Measurements from ENCODE around the gene SNX17.

The SNX17 gene

GRCh38 chr2:27390822-27391679 is 20.6 kb downstream of the SNX17 start:
- POLR2A ChIA-PET (ENCODE audit: low non-redundant PET): no interaction called here

DNA sequence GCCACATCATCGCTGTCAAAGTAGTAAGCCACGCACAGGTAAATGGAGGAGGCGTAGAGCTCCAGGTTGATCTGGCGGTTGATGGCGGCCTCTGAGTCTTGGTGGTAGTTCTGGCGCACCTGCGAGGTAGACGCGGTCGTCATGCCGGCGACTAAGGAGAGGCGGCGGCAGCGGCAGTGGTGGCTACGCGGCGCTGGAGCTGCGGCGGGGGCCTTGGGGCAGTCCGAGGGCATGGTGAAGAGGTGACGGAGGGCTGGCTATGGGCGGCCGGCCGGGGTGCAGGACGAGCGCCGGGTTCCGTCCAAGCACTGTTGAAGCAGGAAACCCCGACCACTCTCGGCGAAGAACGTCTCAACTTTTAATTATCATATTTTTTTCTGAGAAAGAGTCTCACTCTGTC is 22.8 kb downstream of the SNX17 start:
- DNase-seq (ENCODE audit: low spot score): no peak
- CTCF ChIA-PET: no interaction called here
- POLR2A ChIA-PET (ENCODE audit: low non-redundant PET): no interaction called here
- TF ChIP-seq, protein P1, sequence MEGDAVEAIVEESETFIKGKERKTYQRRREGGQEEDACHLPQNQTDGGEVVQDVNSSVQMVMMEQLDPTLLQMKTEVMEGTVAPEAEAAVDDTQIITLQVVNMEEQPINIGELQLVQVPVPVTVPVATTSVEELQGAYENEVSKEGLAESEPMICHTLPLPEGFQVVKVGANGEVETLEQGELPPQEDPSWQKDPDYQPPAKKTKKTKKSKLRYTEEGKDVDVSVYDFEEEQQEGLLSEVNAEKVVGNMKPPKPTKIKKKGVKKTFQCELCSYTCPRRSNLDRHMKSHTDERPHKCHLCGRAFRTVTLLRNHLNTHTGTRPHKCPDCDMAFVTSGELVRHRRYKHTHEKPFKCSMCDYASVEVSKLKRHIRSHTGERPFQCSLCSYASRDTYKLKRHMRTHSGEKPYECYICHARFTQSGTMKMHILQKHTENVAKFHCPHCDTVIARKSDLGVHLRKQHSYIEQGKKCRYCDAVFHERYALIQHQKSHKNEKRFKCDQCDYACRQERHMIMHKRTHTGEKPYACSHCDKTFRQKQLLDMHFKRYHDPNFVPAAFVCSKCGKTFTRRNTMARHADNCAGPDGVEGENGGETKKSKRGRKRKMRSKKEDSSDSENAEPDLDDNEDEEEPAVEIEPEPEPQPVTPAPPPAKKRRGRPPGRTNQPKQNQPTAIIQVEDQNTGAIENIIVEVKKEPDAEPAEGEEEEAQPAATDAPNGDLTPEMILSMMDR (conservative IDR thresholded peaks at IDR 0.05; ENCODE audit: low read depth): no peak
- no peak overlapping the region for H3K27ac ChIP-seq

More at GRCh38 chr2:27390822-27391679, 20.6 kb downstream of the SNX17 start:
- no peak overlapping the region for H3K27ac ChIP-seq
- TF ChIP-seq, protein P1 (conservative IDR thresholded peaks at IDR 0.05; ENCODE audit: low read depth): no peak
- DNase-seq (ENCODE audit: low spot score): no peak
- CTCF ChIA-PET: interaction anchor here (0.7 kb wide), 1 partner anchor 14 kb away, joined by 3 read pairs; no protein-coding TSS in a partner anchor

- ChIA-PET CTCF (interaction anchor here (0.6 kb wide), 1 partner anchor 64 kb away, joined by 4 read pairs; no protein-coding TSS in a partner anchor), POLR2A (ENCODE audit: low non-redundant PET) (no interaction called here)
- TF ChIP-seq, protein P1 (conservative IDR thresholded peaks at IDR 0.05; ENCODE audit: low read depth): no peak
Measured at GRCh38 chr2:27398962-27399361, 28.5 kb downstream of the SNX17 start.

DNA sequence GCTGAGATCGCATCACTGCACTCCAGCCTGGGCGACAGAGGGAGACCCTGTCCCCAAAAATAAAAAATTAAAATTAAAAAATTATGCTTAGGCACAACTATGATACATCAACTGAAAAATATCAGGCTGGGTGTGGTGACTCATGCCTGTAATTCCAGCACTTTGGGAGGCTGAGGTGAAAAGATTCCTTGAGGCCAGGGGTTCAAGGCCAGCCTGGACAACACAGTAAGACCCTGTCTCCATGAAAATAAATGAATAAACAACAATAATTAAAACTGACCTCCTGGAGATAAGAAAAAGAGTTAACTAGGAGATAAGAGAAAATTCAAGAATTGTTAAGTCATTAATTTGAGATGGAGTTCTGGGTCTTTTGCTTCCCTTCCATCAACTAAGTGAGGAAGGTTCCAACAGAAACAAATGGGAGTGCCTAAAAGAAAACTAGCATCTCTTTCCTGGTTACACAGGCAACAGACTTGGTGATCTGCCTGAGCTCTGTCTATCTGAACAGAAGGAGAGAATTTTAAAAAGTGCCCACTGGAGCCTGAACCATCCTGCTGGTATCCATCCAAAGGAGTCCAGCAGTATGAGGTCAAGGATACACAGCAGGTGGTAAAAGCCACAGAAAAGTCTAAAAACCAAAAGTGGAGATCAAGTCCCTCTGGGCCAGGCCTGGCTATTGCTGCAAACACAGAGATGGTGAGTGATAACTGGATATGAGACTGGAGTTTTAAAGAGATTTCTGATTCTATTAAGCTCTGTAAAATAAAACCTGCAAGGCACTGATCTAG is 30.1 kb downstream of the SNX17 start:
- TF ChIP-seq, protein P1 (conservative IDR thresholded peaks at IDR 0.05; ENCODE audit: low read depth): no peak
- CTCF ChIA-PET: no interaction called here
- H3K27ac ChIP-seq: no peak overlapping the region
- no peak for DNase-seq (ENCODE audit: low spot score)
- POLR2A ChIA-PET (ENCODE audit: low non-redundant PET): no interaction called here

More at GRCh38 chr2:27398962-27399361, 28.5 kb downstream of the SNX17 start:
- H3K27ac ChIP-seq: no peak overlapping the region
- no peak for DNase-seq (ENCODE audit: low spot score)

DNA sequence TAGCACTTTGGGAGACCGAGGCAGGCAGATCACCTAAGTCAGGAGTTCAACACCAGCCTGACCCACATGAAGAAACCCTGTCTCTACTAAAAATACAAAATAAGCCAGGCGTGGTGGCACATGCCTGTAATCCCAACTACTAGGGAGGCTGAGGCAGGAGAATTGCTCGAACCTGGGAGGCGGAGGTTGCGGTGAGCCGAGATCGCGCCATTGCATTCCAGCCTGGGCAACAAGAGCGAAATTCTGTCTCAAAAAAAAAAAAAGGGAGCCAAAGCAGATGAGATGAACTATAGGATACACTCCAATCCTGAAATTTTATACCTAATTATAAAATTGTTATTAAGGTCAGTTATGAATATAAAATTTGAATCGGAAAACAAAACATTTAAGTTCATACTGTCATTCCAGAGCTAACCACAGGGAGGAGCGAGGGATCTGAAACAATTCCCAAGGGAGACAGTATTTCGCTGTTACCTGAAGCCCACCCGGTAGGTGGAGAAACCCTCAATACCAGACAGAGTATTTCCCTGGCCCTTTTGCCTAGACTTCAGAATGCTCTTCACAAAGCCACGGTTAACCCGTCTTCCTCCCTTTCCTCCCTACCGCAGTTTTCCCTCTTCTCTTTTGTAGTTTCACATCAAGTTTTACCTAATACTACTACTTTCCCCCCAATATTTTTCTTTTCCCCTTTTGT is 37.5 kb downstream of the SNX17 start:
- H3K27ac ChIP-seq: 0 out of 2 replicates have a peak overlapping the region, but pooled peaks have one; percentile 13
- peak; percentile 52 for DNase-seq (ENCODE audit: low spot score)
- TF ChIP-seq, protein P1 (conservative IDR thresholded peaks at IDR 0.05; ENCODE audit: low read depth): peak; percentile 73
- CTCF ChIA-PET: interaction anchor here (0.9 to 2.9 kb wide), 2 partner anchors 22 kb away, joined by 4 to 19 read pairs; partner anchors contain the start of gene NRBP1
- POLR2A ChIA-PET (ENCODE audit: low non-redundant PET): no interaction called here

Data from RWPE1 (cell line).